IMR-90 (cell line): ENCODE measurements around the gene CYSLTR2. TPM values are rescaled to one million over a fixed set of nuclear protein-coding genes. Genes with fewer than 3 reads are reported as not detected.

Source experiments
- ATAC-seq: fragments of 200-7000 bp; cut with Tn5 transposase; 2 replicates; pipeline ENCODE4 v1.9.1; 2020; ENCODE audit warnings: low read depth, mild to moderate bottlenecking, moderate library complexity
- BruUV-seq: library from RNA; stranded (reverse); fragments of 400-500 nt; replicated peaks from 2 replicates; lab custom pipeline; 2021; lab: Mats Ljungman, UMichigan
- CTCF ChIA-PET: fragments of 300-600 bp; formaldehyde crosslinking; extraction: SDS; loops from one replicate; lab custom pipeline; 2021; ENCODE audit warnings: antibody characterized with exemption; lab: Yijun Ruan, JAX
- POLR2A ChIA-PET: fragments of 300-600 bp; sonication (Branson Sonifier 250); formaldehyde crosslinking; loops from one replicate; lab custom pipeline; 2022; ENCODE audit warnings: antibody characterized with exemption; ENCODE audit not compliant: unreplicated experiment; lab: Charles Lee
- DNase-seq: peaks from one replicate; pipeline ENCODE4 v3.0.0; 2013
- H2AFZ ChIP-seq: replicated peaks from 2 replicates; pipeline ENCODE3; 2013; ENCODE audit warnings: low read length, mild to moderate bottlenecking; ENCODE audit not compliant: poor library complexity
- H2AK5ac ChIP-seq: 2 replicates; pipeline ENCODE4 v1.6.1; 2013; ENCODE audit warnings: low read depth, low read length, inconsistent platforms
- H2AK9ac ChIP-seq: replicated peaks from 2 replicates; pipeline ENCODE3; 2013; ENCODE audit warnings: mild to moderate bottlenecking, low read depth, low read length, moderate library complexity; ENCODE audit not compliant: poor library complexity
- H2BK120ac ChIP-seq: 2 replicates; pipeline ENCODE4 v1.6.1; 2013; ENCODE audit warnings: low read depth, low read length, inconsistent platforms
- H2BK15ac ChIP-seq: 3 replicates; pipeline ENCODE4 v1.6.1; 2013; ENCODE audit warnings: low read depth, low read length, inconsistent platforms
- H2BK20ac ChIP-seq: 2 replicates; pipeline ENCODE4 v1.6.1; 2013; ENCODE audit warnings: low read depth, mild to moderate bottlenecking, inconsistent platforms, low read length, moderate library complexity
- H2BK5ac ChIP-seq: 2 replicates; pipeline ENCODE4 v1.6.1; 2013; ENCODE audit warnings: mild to moderate bottlenecking, low read depth, low read length, inconsistent platforms; ENCODE audit not compliant: poor library complexity, severe bottlenecking
- H3K14ac ChIP-seq: replicated peaks from 2 replicates; pipeline ENCODE4 v1.6.1; 2013; ENCODE audit warnings: low read depth, low read length, inconsistent platforms
- H3K18ac ChIP-seq: 2 replicates; pipeline ENCODE4 v1.6.1; 2013; ENCODE audit warnings: low read depth, low read length, control low read depth
- H3K23ac ChIP-seq: 2 replicates; pipeline ENCODE4 v1.6.1; 2013; ENCODE audit warnings: low read depth, low read length, inconsistent platforms
- H3K27ac ChIP-seq: 2 replicates; pipeline ENCODE4 v1.5.1; 2013; ENCODE audit warnings: mild to moderate bottlenecking, control low read depth, low read length; ENCODE audit not compliant: insufficient read depth
- H3K27me3 ChIP-seq: 2 replicates; pipeline ENCODE4 v1.6.1; 2013; ENCODE audit warnings: low read length; ENCODE audit not compliant: control insufficient read depth, insufficient read depth
- H3K36me3 ChIP-seq: 2 replicates; pipeline ENCODE4 v1.6.1; 2013; ENCODE audit warnings: low read length, mixed read lengths; ENCODE audit not compliant: control insufficient read depth, insufficient read depth
- H3K4ac ChIP-seq: 2 replicates; pipeline ENCODE4 v1.6.1; 2013; ENCODE audit warnings: low read depth, low read length, inconsistent platforms
- H3K4me1 ChIP-seq: 2 replicates; pipeline ENCODE4 v1.6.1; 2013; ENCODE audit warnings: low read length, mixed read lengths; ENCODE audit not compliant: control insufficient read depth, insufficient read depth
- H3K4me2 ChIP-seq: 2 replicates; pipeline ENCODE4 v1.6.1; 2013; ENCODE audit warnings: low read depth, mild to moderate bottlenecking, control low read depth, low read length, moderate library complexity
- H3K4me3 ChIP-seq: 2 replicates; pipeline ENCODE4 v1.5.1; 2013; ENCODE audit warnings: low read depth, mild to moderate bottlenecking, control low read depth, low read length, moderate library complexity; ENCODE audit not compliant: insufficient read depth
- H3K56ac ChIP-seq: 2 replicates; pipeline ENCODE4 v1.6.1; 2013; ENCODE audit warnings: low read length, inconsistent platforms; ENCODE audit not compliant: insufficient read depth; ENCODE audit errors: extremely low read depth
- H3K79me1 ChIP-seq, 2 experiments: 2 replicates each; pipeline ENCODE4 v1.6.1; 2013; ENCODE audit warnings: low read length in 2 of 2, inconsistent platforms in 1 of 2, low read depth in 1 of 2
- H3K9ac ChIP-seq: 2 replicates; pipeline ENCODE4 v1.6.1; 2013; ENCODE audit warnings: low read depth, low read length, control low read depth
- H3K9me1 ChIP-seq: 2 replicates; pipeline ENCODE4 v1.6.1; 2013; ENCODE audit warnings: low read length, inconsistent platforms; ENCODE audit not compliant: insufficient read depth
- H3K9me3 ChIP-seq: 2 replicates; pipeline ENCODE4 v1.6.1; 2013; ENCODE audit warnings: low read length; ENCODE audit not compliant: control insufficient read depth, insufficient read depth
- H4K20me1 ChIP-seq: 2 replicates; pipeline ENCODE4 v1.6.1; 2013; ENCODE audit warnings: low read length, inconsistent platforms; ENCODE audit not compliant: insufficient read depth
- H4K5ac ChIP-seq: 2 replicates; pipeline ENCODE4 v1.6.1; 2013; ENCODE audit warnings: mild to moderate bottlenecking, low read depth, low read length, control low read depth
- H4K8ac ChIP-seq, 2 experiments: 2 replicates each; pipeline ENCODE4 v1.6.1; 2013; ENCODE audit warnings: low read depth in 2 of 2, low read length in 2 of 2, control low read depth in 1 of 2, inconsistent platforms in 1 of 2
- H4K91ac ChIP-seq: 2 replicates; pipeline ENCODE4 v1.6.1; 2013; ENCODE audit warnings: low read depth, low read length, inconsistent platforms; ENCODE audit not compliant: insufficient read depth
- CHD1 ChIP-seq: IDR thresholded peaks from 2 replicates; pipeline ENCODE4 v1.6.1; 2012; ENCODE audit warnings: low read depth, low read length, improper control_type of control experiment
- MAFK ChIP-seq: IDR thresholded peaks from 2 replicates; pipeline ENCODE4 v1.6.1; 2012; ENCODE audit warnings: low read depth, low read length, improper control_type of control experiment
- MAZ ChIP-seq: IDR thresholded peaks from 2 replicates; pipeline ENCODE4 v1.6.1; 2012; ENCODE audit warnings: low read depth, mild to moderate bottlenecking, low read length, improper control_type of control experiment, moderate library complexity, borderline replicate concordance
- MXI1 ChIP-seq: IDR thresholded peaks from 2 replicates; pipeline ENCODE4 v1.6.1; 2012; ENCODE audit warnings: low read depth, mild to moderate bottlenecking, low read length, moderate library complexity, borderline replicate concordance
- RFX5 ChIP-seq: IDR thresholded peaks from 2 replicates; pipeline ENCODE4 v1.8.0; 2012; ENCODE audit warnings: low read depth, mild to moderate bottlenecking, low read length, moderate library complexity
- dilution Hi-C: fragments of 300-500 bp; cut with HindIII; formaldehyde crosslinking; loops from one replicate; pipeline ENCODE4 v1.14.3; 2018; ENCODE audit warnings: low sequenced_read_pairs; ENCODE audit not compliant: unreplicated experiment
- in situ Hi-C: fragments of 300-500 bp; cut with MboI; formaldehyde crosslinking; loops from 3 replicates; pipeline ENCODE4 v1.14.3; 2019; ENCODE audit warnings: low sequenced_read_pairs, inconsistent platforms, mixed read lengths
- intact Hi-C: fragments of 100-400 bp; cut with micrococcal nuclease; formaldehyde crosslinking; loops from 2 replicates; pipeline ENCODE4 v1.10.0; 2022
- polyA plus RNA-seq, 3 experiments: library from polyadenylated mRNA; depleted of rRNA; stranded (reverse); fragments of >200 nt; gene quantifications; 2 replicates each; pipeline ENCODE4 v1.2.3, GENCODE V29; 2012; ENCODE audit warnings: low replicate concordance in 1 of 3
- total RNA-seq: library from RNA; depleted of rRNA; stranded (reverse); fragments of >200 nt; gene quantifications from 2 replicates; pipeline ENCODE4 v1.2.3, GENCODE V29; 2012
- TF ChIP-seq, protein P1 (sequence below): fragments of 150-350 bp; IDR thresholded peaks from 2 replicates; pipeline ENCODE4 v1.6.1; 2017; ENCODE audit warnings: mild to moderate bottlenecking, antibody characterized with exemption, low read length, low read depth

Gene CYSLTR2
- total and polyA plus RNA-seq, 2 of the 4 experiments (the other 2 are of a cell fraction), result not detected

- Histone ChIP-seq H2BK5ac (no peak overlapping the region), H4K5ac (no peak overlapping the region), H3K4me1 (no peaks in the 10 kb centered on the region), H3K4ac (no peak overlapping the region), H3K79me1 (no peaks in the 10 kb centered on the region), H3K9me1 (no peaks in the 10 kb centered on the region; the same call in 1 of the 2 replicates), H2BK15ac (no peak overlapping the region), H3K18ac (no peak overlapping the region), H4K20me1 (no peaks in the 10 kb centered on the region), H3K4me3 (no peak overlapping the region), H3K36me3 (no peaks in the 10 kb centered on the region), H3K27ac (no peak overlapping the region), H2BK120ac (no peak overlapping the region), H3K14ac (no peak overlapping the region), H4K8ac (no peak overlapping the region), H3K56ac (no peak overlapping the region), H3K4me2 (no peak overlapping the region), H2AK5ac (no peak overlapping the region), H2AK9ac (no peak overlapping the region), H2BK20ac (no peak overlapping the region), H4K91ac (no peak overlapping the region), H3K23ac (no peak overlapping the region), H3K9me3 (peaks cover 4% of the 10 kb centered on the region), H3K27me3 (peaks cover 5% of the 10 kb centered on the region), H3K9ac (no peak overlapping the region), H2AFZ (no peak overlapping the region)
- dilution Hi-C loops, result no loop called here
- no TSS peak for BruUV-seq
- ChIA-PET POLR2A (no interaction called here), CTCF (no interaction called here)
- TF ChIP-seq, protein P1, sequence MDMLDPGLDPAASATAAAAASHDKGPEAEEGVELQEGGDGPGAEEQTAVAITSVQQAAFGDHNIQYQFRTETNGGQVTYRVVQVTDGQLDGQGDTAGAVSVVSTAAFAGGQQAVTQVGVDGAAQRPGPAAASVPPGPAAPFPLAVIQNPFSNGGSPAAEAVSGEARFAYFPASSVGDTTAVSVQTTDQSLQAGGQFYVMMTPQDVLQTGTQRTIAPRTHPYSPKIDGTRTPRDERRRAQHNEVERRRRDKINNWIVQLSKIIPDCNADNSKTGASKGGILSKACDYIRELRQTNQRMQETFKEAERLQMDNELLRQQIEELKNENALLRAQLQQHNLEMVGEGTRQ, result no peak
- TF ChIP-seq CHD1 (no peak), MXI1 (no peak), RFX5 (no peak), MAZ (no peak), MAFK (no peak)
- intact Hi-C loops, result no loop called here
- in situ Hi-C loops, result no loop called here
- DNase-seq (no peak), ATAC-seq (no peak)
These were observed 18.3 kb upstream of the CYSLTR2 start for GRCh38 chr13:48635478-48635877.
